Right cardiac atrium (tissue), 5 donors: ENCODE data around the gene ZNHIT3. TPM values are rescaled to one million over a fixed set of nuclear protein-coding genes. Genes with fewer than 3 reads are reported as not detected.
"Not testable (repeated sequence)": the region's sequence is repeated elsewhere in the genome, so short reads cannot be mapped to it uniquely, and the experiment has no call there.

Experiments used
- ATAC-seq, 2 donors: fragments of 200-7000 bp; cut with Tn5 transposase; one replicate each; pipeline versions ENCODE4 v1.8.0 to v1.9.1; 2020; ENCODE audit warnings: moderate library complexity in 2 of 2, mild to moderate bottlenecking in 1 of 2
- DNase-seq, 3 donors: peaks; one replicate each; pipeline ENCODE4 v3.0.0-alpha.2; 2020
- H3K27ac ChIP-seq: one replicate; pipeline ENCODE4 v1.5.1; 2013; ENCODE audit warnings: mild to moderate bottlenecking, low read length, control low read depth, moderate library complexity
- H3K27me3 ChIP-seq: one replicate; pipeline ENCODE4 v1.6.1; 2013; ENCODE audit not compliant: control insufficient read depth, insufficient read depth
- H3K4me1 ChIP-seq: one replicate; pipeline ENCODE4 v1.6.1; 2013; ENCODE audit warnings: low read length; ENCODE audit not compliant: control insufficient read depth, insufficient read depth
- H3K4me3 ChIP-seq: one replicate; pipeline ENCODE4 v1.5.1; 2013; ENCODE audit warnings: low read length, control low read depth
- H3K9me3 ChIP-seq: one replicate; pipeline ENCODE4 v1.6.1; 2013; ENCODE audit warnings: low read length; ENCODE audit not compliant: control insufficient read depth
- WGBS: extraction: QIAGEN DNeasy Blood & Tissue Kit; methylation state at CpG from one replicate; pipeline ENCODE4 v1.1.7; 2013; 5-methylcytosine and 5-hydroxymethylcytosine counted together
- intact Hi-C, 4 donors: fragments of 100-400 bp; cut with DNase I; formaldehyde crosslinking; loops; one replicate each; pipeline versions ENCODE4 v1.11.0 to v1.14.0; 2022 to 2023
- polyA plus RNA-seq: library from polyadenylated mRNA; stranded (reverse); fragments of 200-250 nt; gene quantifications from one replicate; pipeline ENCODE4 v1.2.3, GENCODE V29; 2013
- total RNA-seq, 4 donors: library from RNA; stranded (reverse); fragmentation: NEBNext Ultra II Directional; extraction: Animal tissue kit (Norgen Biotek cat#: 25700); gene quantifications; one replicate each; pipeline ENCODE4 v1.2.1, GENCODE V29; 2021
- donor health status: healthy with polysubstance abuse.
- donor health status: DM: no; HTN: yes; CAD: no.
- donor health status: DM: no; HTN: no; CAD: no.
- donor health status: DM: no; HTN: yes; CAD: no; lungs with severe emphysema.
- donor health status: DM: yes; HTN: yes; CAD: no.

The ZNHIT3 gene
- total and polyA plus RNA-seq, 5 donors = 17.7 to 32.3 (median 23.7) TPM

DNA sequence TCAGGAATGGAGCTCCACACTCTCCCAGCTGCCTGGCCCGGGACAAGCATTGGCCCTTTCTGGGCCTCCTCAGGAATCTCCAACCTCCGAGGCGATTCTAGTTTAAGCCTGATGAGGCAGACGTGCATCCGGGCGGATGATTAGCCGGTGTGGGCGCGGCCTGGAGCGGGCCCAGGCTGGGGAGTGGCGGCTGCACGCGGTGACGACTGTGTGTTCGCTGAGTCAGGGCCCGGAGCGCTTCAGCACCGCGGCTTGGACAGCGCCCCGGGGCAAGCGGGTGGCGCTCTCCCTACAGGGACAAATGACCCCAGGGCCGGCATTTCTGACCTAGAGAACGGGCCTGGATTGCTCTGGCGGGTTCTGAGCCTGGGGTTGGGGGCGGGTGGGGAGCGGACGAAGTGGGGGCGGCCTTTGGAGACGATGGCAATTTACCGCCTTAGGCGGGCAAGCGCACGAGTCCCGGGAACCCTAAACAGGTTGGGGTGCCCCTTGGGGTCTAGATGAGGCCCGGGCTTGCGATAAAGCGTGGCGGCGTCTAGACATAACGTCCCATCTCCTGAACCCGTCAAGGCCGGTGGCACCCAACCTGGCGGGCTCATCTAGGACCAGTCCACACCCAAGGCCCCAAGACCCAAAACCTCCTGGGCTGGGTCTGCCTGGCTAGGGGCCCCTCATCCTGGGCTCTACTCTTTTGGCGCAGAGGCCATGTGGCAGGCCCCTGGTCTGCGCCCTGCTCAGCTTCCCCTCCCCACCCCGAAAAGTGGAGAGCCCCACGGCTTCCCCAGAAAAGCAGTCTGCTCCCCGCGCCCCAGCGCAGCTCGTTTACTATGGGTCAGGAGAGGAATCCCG is 22.3 kb upstream of the ZNHIT3 start:
- H3K4me1 ChIP-seq = no peaks in the 10 kb centered on the region
- WGBS = 14% methylated on average over 54 of the region's 54 CpGs
- DNase-seq = peak; percentile 59 to 76 (median 69)
- peaks cover 5% of the 10 kb centered on the region for H3K27me3 ChIP-seq
- no peak overlapping the region for H3K4me3 ChIP-seq
- ATAC-seq = peak; percentile 79 to 90
- H3K9me3 ChIP-seq = no peaks in the 10 kb centered on the region
- no peak overlapping the region for H3K27ac ChIP-seq
- intact Hi-C loops = no loop called here

GRCh38 chr17:36464765-36465088 is 21.8 kb upstream of the ZNHIT3 start:
- intact Hi-C loops = no loop called here
- H3K27me3 ChIP-seq = peaks cover 5% of the 10 kb centered on the region
- no peak for DNase-seq
- no peak for ATAC-seq
- 9% methylated on average over 21 of the region's 21 CpGs for WGBS
- no peaks in the 10 kb centered on the region for H3K9me3 ChIP-seq
- no peak overlapping the region for H3K4me3 ChIP-seq
- no peak overlapping the region for H3K27ac ChIP-seq
- no peaks in the 10 kb centered on the region for H3K4me1 ChIP-seq

DNA sequence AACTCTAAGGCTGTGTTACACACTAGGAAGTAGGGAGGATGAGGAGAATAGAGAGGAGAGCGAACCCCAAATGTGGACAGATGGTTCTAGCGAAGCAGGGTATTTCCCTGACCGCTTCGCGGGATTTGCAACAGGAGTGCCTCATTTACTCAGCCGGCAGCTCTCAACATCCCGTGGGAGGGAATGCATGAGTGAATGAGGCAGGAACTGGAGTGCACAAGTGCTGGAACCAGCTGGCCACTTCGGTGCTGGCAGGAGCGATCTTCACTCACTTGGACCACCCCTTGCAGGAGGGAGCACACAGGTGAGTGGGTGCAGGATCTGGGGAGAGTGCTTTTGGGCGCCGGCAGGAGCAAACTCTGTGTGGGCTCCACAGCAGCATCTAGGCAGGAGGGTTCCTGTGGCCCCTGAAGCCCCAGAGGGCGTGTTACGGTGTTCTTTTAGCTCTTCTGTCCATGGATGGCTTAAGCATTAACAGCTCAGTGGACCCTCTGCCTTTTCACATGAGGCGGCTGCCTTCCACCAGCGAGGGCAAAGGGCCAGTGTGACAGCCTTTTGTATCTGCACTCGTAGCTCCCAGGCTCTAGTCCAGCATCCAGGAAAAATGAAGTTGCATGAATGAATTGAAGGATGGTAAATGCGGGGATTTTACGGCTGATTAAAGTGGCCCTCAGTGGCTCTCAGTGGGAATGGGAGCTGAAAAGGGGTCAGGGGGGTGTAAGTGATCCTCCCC is 17.4 kb upstream of the ZNHIT3 start:
- Histone ChIP-seq H3K27me3 (peaks cover 5% of the 10 kb centered on the region), H3K9me3 (no peaks in the 10 kb centered on the region), H3K27ac (no peak overlapping the region), H3K4me3 (no peak overlapping the region), H3K4me1 (no peaks in the 10 kb centered on the region)
- DNase-seq (no peak), ATAC-seq (no peak)
- intact Hi-C loops = no loop called here
- 66% methylated on average over 18 of the region's 18 CpGs for WGBS

- no peak for DNase-seq
- 71% methylated on average over 7 of the region's 7 CpGs for WGBS
- Histone ChIP-seq H3K4me1 (no peaks in the 10 kb centered on the region), H3K9me3 (no peaks in the 10 kb centered on the region), H3K27me3 (peaks cover 5% of the 10 kb centered on the region), H3K4me3 (no peak overlapping the region), H3K27ac (no peak overlapping the region)
- intact Hi-C loops = loop anchor here in 1 of 4 donors (10.0 kb wide), 1 partner anchor 495 kb away; no protein-coding TSS in a partner anchor
- no peak for ATAC-seq
Observed at GRCh38 chr17:36469733-36470132, 16.7 kb upstream of the ZNHIT3 start.

GRCh38 chr17:36470499-36470898 is 16.0 kb upstream of the ZNHIT3 start:
- H3K27me3 ChIP-seq = peaks cover 5% of the 10 kb centered on the region

GRCh38 chr17:36474571-36474970 is 11.9 kb upstream of the ZNHIT3 start:
- DNase-seq = no peak
- no peaks in the 10 kb centered on the region for H3K27me3 ChIP-seq
- H3K9me3 ChIP-seq = no peaks in the 10 kb centered on the region
- H3K4me3 ChIP-seq = no peak overlapping the region
- 67% methylated on average over 7 of the region's 7 CpGs for WGBS
- intact Hi-C loops = loop anchor here in 1 of 4 donors (10.0 kb wide), 1 partner anchor 500 kb away; no protein-coding TSS in a partner anchor
- no peak overlapping the region for H3K27ac ChIP-seq
- peak in 1 of 2 donors; percentile 19 for ATAC-seq
- H3K4me1 ChIP-seq = no peaks in the 10 kb centered on the region

More at GRCh38 chr17:36470499-36470898, 16.0 kb upstream of the ZNHIT3 start:
- intact Hi-C loops = loop anchor here in 1 of 4 donors (10.0 kb wide), 1 partner anchor 496 kb away; no protein-coding TSS in a partner anchor
- no peak overlapping the region for H3K27ac ChIP-seq
- no peaks in the 10 kb centered on the region for H3K9me3 ChIP-seq
- ATAC-seq = no peak
- no peak for DNase-seq
- no peaks in the 10 kb centered on the region for H3K4me1 ChIP-seq
- H3K4me3 ChIP-seq = no peak overlapping the region

GRCh38 chr17:36475346-36475970 is 11.0 kb upstream of the ZNHIT3 start:
- DNase-seq (no peak), ATAC-seq (peak in 1 of 2 donors; percentile 22)
- Histone ChIP-seq H3K27me3 (no peaks in the 10 kb centered on the region), H3K4me1 (no peaks in the 10 kb centered on the region), H3K9me3 (no peaks in the 10 kb centered on the region), H3K27ac (no peak overlapping the region), H3K4me3 (no peak overlapping the region)
- 47% methylated on average over 4 of the region's 4 CpGs for WGBS
- intact Hi-C loops = loop anchor here in 1 of 4 donors (10.0 kb wide), 1 partner anchor 501 kb away; no protein-coding TSS in a partner anchor

DNA sequence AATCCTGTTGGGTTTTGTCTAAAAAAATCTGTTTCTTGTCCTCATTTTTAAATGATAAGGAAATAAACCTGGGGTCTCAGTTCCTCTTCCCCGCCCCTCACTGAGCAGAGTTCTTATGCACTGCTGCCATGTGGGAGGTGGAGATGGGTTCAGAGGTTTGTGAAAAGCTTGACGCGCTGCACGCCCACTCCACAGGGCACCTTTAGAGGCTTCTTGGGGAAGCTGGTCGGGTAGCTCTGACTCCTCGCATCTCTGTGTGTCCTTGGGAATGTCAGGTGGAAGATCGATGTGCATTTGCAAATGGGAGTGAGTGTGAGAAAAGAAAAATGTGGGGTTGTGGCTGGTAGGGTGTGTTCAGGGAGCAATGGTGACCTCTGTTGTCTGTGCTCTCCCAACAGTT is 4.7 kb upstream of the ZNHIT3 start:
- Histone ChIP-seq H3K4me3 (no peak overlapping the region), H3K27me3 (no peaks in the 10 kb centered on the region), H3K4me1 (peaks cover 2% of the 10 kb centered on the region), H3K9me3 (no peaks in the 10 kb centered on the region), H3K27ac (no peak overlapping the region)
- ATAC-seq (no peak), DNase-seq (no peak)
- 61% methylated on average over 7 of the region's 7 CpGs for WGBS
- intact Hi-C loops = loop anchor here in 3 of 4 donors (5.0 to 10.0 kb wide), 3 partner anchors 465 to 517 kb away; partner anchors contain the start of gene AATF (in 1 of the 3)

DNA sequence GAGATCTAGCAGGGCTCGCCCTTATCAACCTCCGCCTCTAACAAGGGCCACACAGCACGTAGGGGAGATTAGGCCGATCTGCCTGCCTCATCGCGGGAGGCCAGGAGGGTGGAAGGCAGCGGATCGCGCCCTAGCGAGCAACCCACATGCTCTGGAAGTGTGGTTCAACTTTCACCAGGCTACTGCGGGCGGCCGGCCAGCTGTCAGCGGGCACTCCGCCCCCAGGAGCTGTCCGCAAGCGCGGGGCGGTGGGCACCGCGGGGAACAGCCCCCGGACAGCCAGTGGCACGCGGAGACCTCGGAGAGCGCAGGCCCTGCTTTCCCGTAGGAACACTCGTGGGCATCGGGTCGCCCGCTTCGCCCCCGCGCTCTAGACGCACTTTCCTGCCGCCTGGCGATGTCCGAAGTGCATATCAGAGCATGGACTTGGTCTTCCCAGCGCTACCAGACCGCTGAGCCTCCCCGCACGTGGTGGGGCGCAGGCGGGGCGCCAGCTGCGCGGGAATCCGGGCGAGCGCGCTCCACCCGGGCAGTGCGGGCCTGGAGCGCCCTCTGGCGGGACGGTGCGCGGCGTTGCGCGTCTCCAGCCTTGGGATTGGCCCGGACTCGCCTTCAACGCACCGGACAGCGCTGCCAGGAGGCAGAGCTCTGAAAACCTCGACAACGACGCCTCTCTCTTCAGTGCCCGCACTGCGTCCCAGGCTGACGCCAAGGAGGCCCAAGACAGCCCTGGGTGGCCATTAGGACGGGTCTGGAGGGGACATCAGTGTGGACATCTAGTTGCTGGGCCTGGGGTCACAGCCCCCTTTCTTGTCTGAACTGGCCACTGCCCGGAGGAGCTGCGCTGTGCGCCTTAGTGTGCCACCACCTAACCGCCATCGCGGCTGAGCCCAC is 3.6 kb upstream of the ZNHIT3 start:
- Histone ChIP-seq H3K27ac (no peak overlapping the region), H3K9me3 (no peaks in the 10 kb centered on the region), H3K4me3 (peak overlapping the region; percentile 32), H3K4me1 (peaks cover 3% of the 10 kb centered on the region), H3K27me3 (no peaks in the 10 kb centered on the region)
- ATAC-seq (peak; percentile 90), DNase-seq (peak; percentile 85 to 95 (median 94))
- intact Hi-C loops = loop anchor here in 3 of 4 donors (5.0 to 10.0 kb wide), 3 partner anchors 464 to 518 kb away; partner anchors contain the start of gene AATF (in 1 of the 3)
- 7% methylated on average over 79 of the region's 79 CpGs for WGBS

GRCh38 chr17:36484021-36484420 is 2.5 kb upstream of the ZNHIT3 start:
- intact Hi-C loops = loop anchor here in 3 of 4 donors (5.0 to 10.0 kb wide), 3 partner anchors 463 to 519 kb away; partner anchors contain the start of gene AATF (in 1 of the 3)
- not testable (repeated sequence) for H3K9me3 ChIP-seq, DNase-seq, ATAC-seq, H3K4me3 ChIP-seq, H3K4me1 ChIP-seq, H3K27me3 ChIP-seq, H3K27ac ChIP-seq
- 88% methylated on average over 7 of the region's 7 CpGs for WGBS
